HFFc6 (cell line): Measurements from ENCODE around the gene CILP. TPM values are rescaled to one million over a fixed set of nuclear protein-coding genes. Genes with fewer than 3 reads are reported as not detected.

ENCODE experiments used
- DNase-seq: peaks from one replicate; pipeline ENCODE4 v3.0.0-alpha.2; 2018
- H3K27ac Mint-ChIP-seq: 2 replicates; pipeline ENCODE4 v1.8.0; 2020; ENCODE audit warnings: mild to moderate bottlenecking, mixed read lengths
- H3K27me3 Mint-ChIP-seq: 2 replicates; pipeline ENCODE4 v1.8.0; 2021; ENCODE audit warnings: mild to moderate bottlenecking, moderate library complexity, mixed read lengths; ENCODE audit not compliant: insufficient read depth
- H3K36me3 Mint-ChIP-seq: 2 replicates; pipeline ENCODE4 v1.8.0; 2021; ENCODE audit warnings: low read depth, mixed read lengths
- H3K4me1 Mint-ChIP-seq: 2 replicates; pipeline ENCODE4 v1.8.0; 2020; ENCODE audit warnings: low read depth, mixed read lengths
- H3K4me3 Mint-ChIP-seq: 2 replicates; pipeline ENCODE4 v1.8.0; 2020; ENCODE audit warnings: mild to moderate bottlenecking, moderate library complexity, mixed read lengths
- H3K9me3 Mint-ChIP-seq: 2 replicates; pipeline ENCODE4 v1.8.0; 2020; ENCODE audit warnings: mild to moderate bottlenecking, mixed read lengths
- CTCF ChIP-seq: fragments of 200-600 bp; sonication (generic); IDR thresholded peaks from 2 replicates; pipeline ENCODE4 v1.5.0; 2021; ENCODE audit warnings: antibody characterized with exemption, mild to moderate bottlenecking
- total RNA-seq, 6 experiments: library from RNA; stranded (reverse); fragmentation: NEBNext Ultra II Directional; extraction: Animal tissue kit (Norgen Biotek cat#: 25700); gene quantifications; 2 replicates in 1 of 6; 3 replicates in 5 of 6; pipeline ENCODE4 v1.2.3, GENCODE V29; 2021

The CILP gene
- total RNA-seq, 6 experiments from 2014 or later, result 0.05 TPM; not detected in 5

GRCh38 chr15:65163041-65163440 is 48.2 kb downstream of the CILP start:
- Mint-ChIP-seq H3K9me3 (no peaks in the 10 kb centered on the region), H3K4me1 (peaks cover 5% of the 10 kb centered on the region; the same call in 1 of the 2 replicates), H3K27me3 (no peaks in the 10 kb centered on the region), H3K4me3 (no peak overlapping the region), H3K36me3 (no peaks in the 10 kb centered on the region; the same call in 1 of the 2 replicates), H3K27ac (peak overlapping the region; percentile 52; the same call in 1 of the 2 replicates)
- DNase-seq, result peak; percentile 10
- TF ChIP-seq CTCF, result no peak

- Mint-ChIP-seq H3K27me3 (no peaks in the 10 kb centered on the region), H3K27ac (no peak overlapping the region), H3K36me3 (peaks cover 24% of the 10 kb centered on the region), H3K9me3 (no peaks in the 10 kb centered on the region), H3K4me3 (no peak overlapping the region), H3K4me1 (no peaks in the 10 kb centered on the region)
- no peak for TF ChIP-seq CTCF
- DNase-seq, result no peak
Observed at GRCh38 chr15:65156692-65157091, 54.6 kb downstream of the CILP start.

- TF ChIP-seq CTCF, result no peak
- H3K9me3 Mint-ChIP-seq, result no peaks in the 10 kb centered on the region
- H3K36me3 Mint-ChIP-seq, result peaks cover 29% of the 10 kb centered on the region
- DNase-seq, result no peak
- no peaks in the 10 kb centered on the region for H3K4me1 Mint-ChIP-seq
- no peak overlapping the region for H3K27ac Mint-ChIP-seq
- H3K27me3 Mint-ChIP-seq, result no peaks in the 10 kb centered on the region
- no peak overlapping the region for H3K4me3 Mint-ChIP-seq
Observed at GRCh38 chr15:65154720-65155119, 56.6 kb downstream of the CILP start.

- H3K4me1 Mint-ChIP-seq, result no peaks in the 10 kb centered on the region
- DNase-seq, result no peak
- H3K4me3 Mint-ChIP-seq, result no peak overlapping the region
- no peaks in the 10 kb centered on the region for H3K9me3 Mint-ChIP-seq
- no peak overlapping the region for H3K27ac Mint-ChIP-seq
- H3K36me3 Mint-ChIP-seq, result peaks cover 11% of the 10 kb centered on the region
- H3K27me3 Mint-ChIP-seq, result peaks cover 2% of the 10 kb centered on the region; the same call in 1 of the 2 replicates
- no peak for TF ChIP-seq CTCF
Observed at GRCh38 chr15:65147902-65148301, 63.4 kb downstream of the CILP start.

- Mint-ChIP-seq H3K9me3 (no peaks in the 10 kb centered on the region), H3K36me3 (peaks cover 8% of the 10 kb centered on the region), H3K4me3 (no peak overlapping the region), H3K4me1 (no peaks in the 10 kb centered on the region), H3K27ac (no peak overlapping the region), H3K27me3 (peaks cover 2% of the 10 kb centered on the region; the same call in 1 of the 2 replicates)
- no peak for DNase-seq
- no peak for TF ChIP-seq CTCF
Observed at GRCh38 chr15:65146438-65146837, 64.8 kb downstream of the CILP start.

Other genes with a start within 250 kb of the CILP start
- gene SPG21, start 221.6 kb downstream of the CILP start, total RNA-seq, result 10 to 100 TPM; 66.4 to 91.3 (median 78.3) TPM
- 10 to 100 TPM; 15.5 to 18.3 (median 16.9) TPM for gene MTFMT, start 181.8 kb downstream of the CILP start, total RNA-seq
- not detected for gene SLC51B, start 166.1 kb downstream of the CILP start, total RNA-seq
- gene RASL12, start 143.5 kb downstream of the CILP start, total RNA-seq, result not detected
- not detected for gene KBTBD13, start 134.7 kb downstream of the CILP start, total RNA-seq
- gene UBAP1L, start 96.3 kb downstream of the CILP start, total RNA-seq, result 1 to 10 TPM in 1 of 6 experiments, under 1 TPM in 5; 0.43 to 1.4 (median 0.64) TPM
- gene PDCD7, start 77.7 kb downstream of the CILP start, total RNA-seq, result 10 to 100 TPM; 18.5 to 32.1 (median 22.8) TPM
- gene CLPX, start 26.1 kb downstream of the CILP start, total RNA-seq, result 10 to 100 TPM; 35.1 to 42.0 (median 39.4) TPM
- gene PARP16, start 75.4 kb upstream of the CILP start, total RNA-seq, result 1 to 10 TPM; 4.1 to 5.1 (median 4.4) TPM
- not detected for gene RNU5A-1, start 84.6 kb upstream of the CILP start, total RNA-seq
- 10 to 100 TPM in 2 of 6 experiments, 1 to 10 TPM in 1, not detected in 3; 8.6 to 18.0 (median 10.5) TPM for gene RNU5B-1, start 93.2 kb upstream of the CILP start, total RNA-seq
- gene IGDCC3, start 166.5 kb upstream of the CILP start, total RNA-seq, result not detected
- under 1 TPM; 0.07 to 0.72 (median 0.55) TPM for gene IGDCC4, start 211.5 kb upstream of the CILP start, total RNA-seq